ENCODE results near the gene SBNO2.

Gene SBNO2

DNA sequence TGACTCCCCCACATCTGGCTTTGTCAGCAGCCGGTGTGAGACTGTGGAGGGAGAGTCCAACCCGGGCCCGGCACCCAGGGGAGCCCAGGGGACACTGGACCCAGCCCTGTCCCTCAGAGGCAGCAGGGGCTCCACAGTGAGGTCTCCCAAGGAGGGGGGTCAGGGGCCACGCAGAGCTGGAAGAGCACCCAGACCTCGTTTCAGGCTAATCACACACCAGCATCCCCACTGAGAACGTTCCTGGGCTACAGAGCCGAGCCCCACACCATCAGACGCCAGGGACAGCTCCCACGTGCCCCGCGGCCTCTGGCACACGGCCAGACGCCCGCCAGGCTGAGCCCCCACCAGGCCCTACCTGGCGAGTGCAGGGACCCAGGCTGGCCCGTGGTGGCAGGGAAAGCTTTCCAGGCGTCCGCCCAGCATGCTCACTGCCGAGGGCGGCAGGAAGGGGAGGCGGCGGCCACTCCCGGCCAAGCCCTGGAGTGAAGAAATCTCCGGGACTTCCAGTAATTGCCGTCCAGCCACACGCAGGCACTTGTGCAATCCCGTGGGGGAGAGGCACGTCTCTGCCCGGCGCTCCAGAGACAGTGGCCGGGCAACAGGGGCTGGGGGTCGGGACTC is 19.2 kb downstream of the SBNO2 start:
- in situ Hi-C loops (cut with MboI; ENCODE audit: low sequenced_read_pairs) = no loop called here

DNA sequence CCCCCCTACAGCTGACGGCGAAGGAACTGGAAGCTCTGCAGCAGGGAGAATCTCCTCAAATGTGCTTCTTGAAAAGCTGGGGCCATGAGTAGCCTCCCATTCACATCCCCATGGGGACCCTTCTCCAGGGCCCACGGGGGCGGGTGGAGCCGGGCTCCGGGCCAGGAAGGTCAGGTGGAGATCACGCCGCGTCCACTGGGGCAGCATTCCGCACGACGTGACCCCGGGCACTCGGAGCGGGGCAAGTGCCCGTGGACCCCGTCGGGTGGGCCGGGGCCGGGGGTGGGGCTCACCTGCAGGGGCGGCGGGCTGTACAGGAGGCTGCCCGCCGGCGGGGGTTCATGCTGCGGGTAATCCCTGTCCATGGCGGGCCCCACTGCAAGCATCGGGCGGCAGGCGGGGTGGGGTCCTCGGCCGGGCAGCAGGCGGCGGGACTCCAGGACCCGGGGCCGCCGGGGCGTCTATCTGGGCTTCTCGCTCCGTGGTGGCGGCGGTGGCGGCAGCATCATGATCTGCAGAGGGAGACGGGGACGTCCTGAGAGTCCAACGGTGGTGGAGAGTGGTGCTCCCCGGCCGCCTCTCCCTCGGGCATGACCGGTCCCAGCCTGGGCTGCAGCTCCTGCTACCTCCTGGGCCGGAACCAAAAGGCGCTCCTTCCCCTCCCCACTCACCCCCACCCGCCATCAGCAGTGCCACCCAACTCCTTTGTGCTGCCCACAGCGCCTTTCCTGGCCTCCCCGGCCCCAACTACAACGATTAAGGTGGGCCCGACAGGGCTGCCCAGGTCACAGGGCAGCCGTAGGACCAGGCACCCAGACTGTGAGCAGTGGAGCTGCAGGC is 20.0 kb downstream of the SBNO2 start:
- in situ Hi-C loops (cut with MboI; ENCODE audit: low sequenced_read_pairs) = no loop called here

DNA sequence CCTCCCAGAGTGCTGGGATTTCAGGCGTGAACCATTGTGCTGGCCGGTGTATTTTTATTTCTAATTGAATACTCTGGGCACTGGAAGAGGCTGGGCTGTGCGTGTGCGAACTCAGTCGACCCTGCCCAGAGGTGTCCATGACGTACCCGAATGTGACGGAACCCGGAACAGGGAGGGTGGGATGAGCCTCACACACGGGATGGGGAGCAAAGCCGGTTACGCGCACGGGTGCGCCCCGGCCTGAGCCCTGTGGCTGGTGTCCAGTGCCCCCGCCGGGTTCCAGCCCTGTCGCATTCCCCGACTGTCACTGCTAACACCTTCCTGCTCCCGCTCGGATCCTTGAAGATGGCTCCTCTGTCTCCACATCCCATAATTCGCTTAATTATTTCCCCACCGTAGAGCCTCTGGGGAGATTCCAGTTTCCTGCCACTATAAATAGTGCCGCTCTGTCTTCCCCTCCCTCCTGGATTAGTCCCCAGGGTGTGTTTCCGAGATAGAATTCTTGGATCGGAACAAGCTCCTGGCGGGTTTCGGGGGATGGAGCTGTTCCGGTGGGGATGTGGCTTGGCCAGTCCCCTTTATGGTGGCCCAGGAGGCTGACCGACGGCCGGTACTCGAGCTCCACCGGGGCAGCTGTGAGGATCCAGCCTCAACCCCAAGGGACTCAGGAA is 22.0 kb downstream of the SBNO2 start:
- in situ Hi-C loops (cut with MboI; ENCODE audit: low sequenced_read_pairs) = no loop called here

GRCh38 chr19:1151037-1151724 is 22.9 kb downstream of the SBNO2 start:
- in situ Hi-C loops (cut with MboI; ENCODE audit: low sequenced_read_pairs) = no loop called here

GRCh38 chr19:1150333-1151036 is 23.6 kb downstream of the SBNO2 start:
- in situ Hi-C loops (cut with MboI; ENCODE audit: low sequenced_read_pairs) = no loop called here

- in situ Hi-C loops (cut with MboI; ENCODE audit: low sequenced_read_pairs) = no loop called here
Measured at GRCh38 chr19:1149259-1150045, 24.6 kb downstream of the SBNO2 start.

- in situ Hi-C loops (cut with MboI; ENCODE audit: low sequenced_read_pairs) = no loop called here
Measured at GRCh38 chr19:1147934-1148549, 26.0 kb downstream of the SBNO2 start.

DNA sequence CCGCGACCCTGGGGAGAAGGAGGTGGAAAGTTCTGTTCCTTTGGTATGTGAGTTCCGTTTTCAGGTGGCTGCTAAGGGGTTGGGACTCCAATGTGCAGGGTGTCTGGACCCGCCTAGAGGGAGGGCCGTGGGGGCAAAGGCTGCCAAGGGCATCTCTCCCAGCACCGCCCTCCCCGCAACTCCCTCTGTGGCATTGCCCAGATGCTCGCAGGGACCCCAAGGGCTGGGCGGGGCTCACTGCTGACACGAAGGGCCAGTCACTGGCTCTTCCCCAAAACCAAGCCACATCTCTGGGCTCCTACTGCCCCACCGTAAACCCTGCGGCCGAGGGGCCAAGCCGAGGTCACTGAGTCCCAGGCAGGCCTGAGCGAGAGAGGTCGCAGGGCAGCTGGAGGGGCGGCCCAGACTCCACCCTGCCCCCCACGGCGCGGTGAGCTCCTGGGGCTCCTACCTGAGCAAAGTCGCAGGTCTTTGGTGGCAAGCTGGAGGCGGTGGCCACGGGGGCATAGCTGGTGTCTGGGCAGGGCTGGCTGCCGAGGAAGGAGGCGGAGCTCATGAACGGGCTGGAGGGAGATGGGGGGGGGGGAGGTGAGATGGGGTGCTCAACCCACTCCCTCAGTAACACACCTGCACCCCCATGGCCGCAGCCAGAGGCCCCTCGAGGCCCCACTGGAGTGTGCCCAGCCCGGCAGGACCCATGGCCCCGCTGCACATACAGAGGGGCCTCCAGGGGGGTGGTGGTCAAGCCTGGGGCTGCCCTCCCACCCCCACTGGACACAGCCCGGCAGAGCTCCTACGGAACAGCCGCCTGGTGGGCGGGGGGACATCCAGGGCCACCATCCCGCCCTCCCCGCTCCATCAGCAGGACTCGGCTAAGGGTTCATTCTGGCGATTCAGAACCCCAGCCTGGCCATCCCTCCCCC is 26.9 kb downstream of the SBNO2 start:
- in situ Hi-C loops (cut with MboI; ENCODE audit: low sequenced_read_pairs) = no loop called here

DNA sequence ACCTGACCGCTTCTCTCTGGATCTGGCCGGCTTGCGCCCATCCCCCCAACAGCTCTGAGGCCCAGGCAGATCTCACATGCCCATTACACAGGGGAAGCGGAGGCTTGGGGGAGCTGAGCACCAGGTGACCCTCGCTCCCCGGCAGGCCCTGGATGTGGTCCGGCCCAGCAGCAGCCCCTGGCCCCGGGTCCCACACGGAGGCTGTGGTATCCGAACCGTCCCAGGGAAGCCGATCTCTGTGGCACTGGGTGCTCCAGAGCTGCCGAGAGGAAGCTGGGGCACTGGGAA is 27.7 kb downstream of the SBNO2 start:
- in situ Hi-C loops (cut with MboI; ENCODE audit: low sequenced_read_pairs) = no loop called here

GRCh38 chr19:1145635-1146411 is 28.2 kb downstream of the SBNO2 start:
- in situ Hi-C loops (cut with MboI; ENCODE audit: low sequenced_read_pairs) = no loop called here

DNA sequence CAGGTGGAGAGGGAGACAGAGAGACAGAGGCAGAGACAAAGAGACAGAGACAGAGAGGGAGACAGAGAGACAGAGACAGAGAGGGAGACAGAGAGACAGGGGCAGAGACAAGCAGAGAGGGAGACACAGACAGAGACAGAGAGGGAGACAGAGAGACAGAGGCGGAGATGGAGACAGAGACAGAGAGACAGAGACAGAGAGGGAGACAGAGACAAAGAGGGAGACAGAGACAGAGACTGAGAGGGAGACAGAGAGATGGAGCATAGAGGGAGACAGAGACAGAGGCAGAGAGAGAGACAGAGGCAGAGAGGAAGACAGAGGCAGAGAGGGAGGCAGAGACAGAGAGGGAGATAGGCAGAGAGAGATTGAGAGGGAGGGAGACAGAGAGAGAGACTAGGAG is 29.3 kb downstream of the SBNO2 start:
- in situ Hi-C loops (cut with MboI; ENCODE audit: low sequenced_read_pairs) = no loop called here

GRCh38 chr19:1143828-1144399 is 30.2 kb downstream of the SBNO2 start:
- in situ Hi-C loops (cut with MboI; ENCODE audit: low sequenced_read_pairs) = no loop called here

DNA sequence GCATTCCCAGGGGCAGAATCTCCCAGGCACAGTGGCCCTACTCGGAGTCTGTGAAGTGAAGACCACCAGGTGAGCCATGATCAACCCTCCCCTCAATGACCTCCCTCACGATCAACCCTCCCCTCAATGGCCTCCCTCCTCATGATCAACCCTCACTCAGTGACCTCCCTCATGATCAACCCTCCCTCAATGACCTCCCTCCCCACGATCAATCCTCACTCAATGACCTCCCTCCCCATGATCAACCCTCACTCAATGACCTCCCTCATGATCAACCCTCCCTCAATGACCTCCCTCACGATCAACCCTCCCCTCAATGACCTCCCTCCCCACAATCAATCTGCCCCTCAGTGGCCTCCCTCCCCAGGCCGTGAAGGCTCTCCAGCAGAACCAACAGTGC is 32.1 kb downstream of the SBNO2 start:
- in situ Hi-C loops (cut with MboI; ENCODE audit: low sequenced_read_pairs) = no loop called here

DNA sequence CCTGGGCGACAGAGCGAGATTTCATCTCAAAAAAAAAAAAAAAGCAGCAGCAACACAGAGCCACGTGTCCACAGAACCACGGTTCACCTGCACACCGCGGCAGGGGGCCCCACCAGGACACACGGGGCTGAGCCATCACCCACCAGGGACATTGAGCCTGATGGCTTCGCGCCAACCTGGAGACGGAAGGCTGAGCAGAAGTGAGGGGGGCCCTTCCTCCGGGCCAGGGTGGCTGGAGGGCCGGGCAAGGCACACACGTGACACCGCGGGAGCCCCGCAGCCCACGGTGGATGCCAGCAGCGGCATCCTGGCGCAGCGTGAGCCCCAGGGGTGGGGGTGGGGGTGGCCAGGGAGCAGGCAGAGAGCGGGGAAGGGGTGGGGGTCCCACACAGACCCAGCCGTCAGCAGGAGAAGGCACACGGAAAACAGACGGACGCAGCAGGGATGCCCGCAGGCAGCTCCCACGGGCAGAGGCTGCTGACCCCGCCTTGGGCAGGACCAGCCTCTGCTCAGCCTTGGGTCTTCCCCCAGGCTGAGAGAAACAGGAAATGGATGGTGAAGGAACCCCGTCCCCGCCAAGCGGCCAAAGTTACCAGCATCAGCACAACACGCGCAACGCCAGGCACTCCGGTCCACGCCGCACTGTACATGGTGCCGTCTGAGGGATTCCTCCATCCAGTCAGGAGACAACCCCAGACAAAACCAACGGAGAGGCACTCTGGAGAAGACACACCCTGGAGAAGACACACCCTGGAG is 33.6 kb downstream of the SBNO2 start:
- in situ Hi-C loops (cut with MboI; ENCODE audit: low sequenced_read_pairs) = no loop called here

DNA sequence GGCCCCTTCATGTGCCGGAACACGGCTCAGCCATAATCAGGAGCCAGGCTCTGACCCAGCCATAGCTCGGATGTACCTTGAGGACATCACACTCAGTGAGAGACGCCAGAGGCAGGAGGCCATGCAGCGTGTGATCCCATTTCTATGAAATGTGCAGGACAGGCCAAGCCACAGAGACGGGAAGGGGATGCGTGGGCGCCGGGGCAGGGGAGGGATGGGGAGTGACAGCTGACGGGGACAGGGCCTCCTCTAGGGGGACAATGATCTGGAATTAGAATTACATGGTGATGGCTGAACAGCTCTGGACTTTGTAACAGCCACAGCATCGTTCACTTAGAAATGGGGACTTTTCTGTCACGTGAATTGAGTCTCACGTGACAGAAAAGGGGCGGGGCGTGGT is 34.9 kb downstream of the SBNO2 start:
- in situ Hi-C loops (cut with MboI; ENCODE audit: low sequenced_read_pairs) = no loop called here

DNA sequence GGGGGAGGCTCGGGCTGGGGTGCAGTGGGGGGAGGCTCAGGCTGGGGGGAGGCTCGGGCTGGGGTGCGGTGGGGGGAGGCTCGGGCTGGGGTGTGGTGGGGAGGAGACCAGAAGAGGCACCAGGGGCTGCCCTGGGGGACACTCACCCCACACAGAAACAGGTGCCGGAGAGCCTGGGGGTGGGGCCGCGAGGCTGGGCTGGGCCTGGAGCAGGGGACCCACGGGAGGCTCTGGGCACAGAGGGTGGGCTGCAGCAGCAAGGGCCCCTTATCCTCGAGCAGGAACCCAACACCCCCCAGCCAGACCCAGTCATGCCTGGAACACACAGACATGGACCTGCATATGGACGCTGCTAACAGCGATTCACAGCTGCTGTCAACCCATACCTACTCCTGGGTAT is 35.9 kb downstream of the SBNO2 start:
- in situ Hi-C loops (cut with MboI; ENCODE audit: low sequenced_read_pairs) = no loop called here

Data from hTERT RPE-1 (cell line).